ENCODE measurements around the gene METTL16.

METTL16 gene

DNA sequence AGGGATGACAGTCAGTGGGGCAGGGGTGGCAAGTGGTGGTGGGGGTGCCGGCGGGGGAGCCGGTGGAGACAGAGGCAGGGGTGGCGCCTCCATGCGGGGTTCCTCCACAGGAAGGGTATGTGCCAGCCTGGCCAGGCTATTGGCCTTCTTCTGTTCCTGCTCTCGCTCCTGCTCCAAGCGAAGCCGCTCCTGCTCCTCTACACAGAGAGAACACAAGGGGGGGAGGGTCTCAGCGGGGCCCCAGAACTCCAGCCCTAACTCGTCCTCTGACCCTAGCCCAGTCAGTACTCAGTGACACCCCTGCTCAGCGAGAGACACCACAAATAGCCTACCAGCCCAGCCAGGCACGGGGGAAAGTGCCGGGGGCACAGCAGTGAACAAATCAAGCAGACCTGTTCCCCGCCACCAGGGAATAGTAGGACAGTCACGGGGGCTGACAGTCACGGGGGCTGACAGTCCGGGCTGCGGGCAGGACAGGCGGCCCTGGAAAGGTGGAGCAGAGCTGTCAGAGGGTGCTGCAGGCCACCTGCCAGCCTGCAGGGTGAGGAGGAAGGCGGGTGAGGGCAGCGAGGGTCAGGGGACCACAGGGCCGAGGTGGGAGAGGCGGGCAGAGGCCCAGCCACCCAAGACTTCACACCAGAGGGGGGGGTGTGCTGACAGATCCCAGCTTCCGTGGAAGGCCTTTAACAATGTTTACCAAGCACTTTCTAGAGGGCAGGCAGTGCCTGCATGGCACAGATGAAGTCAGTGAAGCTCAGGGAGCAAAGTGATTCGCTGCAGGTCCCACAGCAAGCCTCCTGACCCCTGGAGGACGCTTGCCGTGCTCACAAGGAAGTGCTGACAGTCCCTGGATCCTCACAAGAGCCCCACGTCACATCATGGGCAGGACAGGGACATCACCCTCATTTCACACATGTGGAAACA lies 116.2 kb downstream of the METTL16 start:
- DNase-seq (ENCODE audit: low read depth), result no peak

GRCh38 chr17:2394775-2395201 lies 116.9 kb downstream of the METTL16 start:
- no peak for DNase-seq (ENCODE audit: low read depth)

DNA sequence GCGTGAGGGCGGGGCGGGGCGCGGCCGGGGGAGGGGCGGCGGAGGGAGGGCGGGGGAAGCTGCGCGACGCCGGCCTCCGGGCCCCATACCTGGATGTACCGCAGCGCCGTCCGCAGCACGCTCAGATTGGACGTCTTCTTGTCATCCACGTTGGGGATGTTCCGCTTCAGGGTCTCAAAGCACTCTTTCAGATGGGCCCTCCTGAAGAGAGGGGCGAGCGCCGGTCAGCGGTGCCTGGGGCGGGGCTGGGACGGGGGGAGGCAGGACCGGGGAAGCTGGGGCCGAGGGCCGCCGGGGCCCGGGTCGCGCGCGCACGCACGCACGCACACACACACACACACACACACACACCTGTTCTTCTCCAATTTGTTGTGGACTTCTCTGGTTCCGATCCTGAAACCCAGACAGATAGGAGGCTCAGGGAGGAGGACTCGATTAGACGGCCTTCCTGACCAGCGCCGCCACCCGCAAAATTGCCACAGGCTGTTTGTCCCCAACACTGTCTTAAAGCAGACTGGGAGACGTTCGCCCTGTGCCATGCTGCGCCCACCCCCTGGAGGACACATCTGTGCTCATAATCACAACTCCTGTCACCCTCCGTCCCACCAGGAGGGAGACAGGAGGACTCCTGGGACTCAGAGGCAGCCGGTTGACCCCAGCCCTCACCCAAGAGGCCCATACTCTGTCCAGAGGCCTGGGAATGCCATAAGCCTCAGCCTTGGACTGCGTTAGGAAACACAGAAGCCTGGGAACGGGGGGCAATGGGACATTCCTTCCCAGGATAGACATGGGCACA lies 117.5 kb downstream of the METTL16 start:
- no peak for DNase-seq (ENCODE audit: low read depth)

DNA sequence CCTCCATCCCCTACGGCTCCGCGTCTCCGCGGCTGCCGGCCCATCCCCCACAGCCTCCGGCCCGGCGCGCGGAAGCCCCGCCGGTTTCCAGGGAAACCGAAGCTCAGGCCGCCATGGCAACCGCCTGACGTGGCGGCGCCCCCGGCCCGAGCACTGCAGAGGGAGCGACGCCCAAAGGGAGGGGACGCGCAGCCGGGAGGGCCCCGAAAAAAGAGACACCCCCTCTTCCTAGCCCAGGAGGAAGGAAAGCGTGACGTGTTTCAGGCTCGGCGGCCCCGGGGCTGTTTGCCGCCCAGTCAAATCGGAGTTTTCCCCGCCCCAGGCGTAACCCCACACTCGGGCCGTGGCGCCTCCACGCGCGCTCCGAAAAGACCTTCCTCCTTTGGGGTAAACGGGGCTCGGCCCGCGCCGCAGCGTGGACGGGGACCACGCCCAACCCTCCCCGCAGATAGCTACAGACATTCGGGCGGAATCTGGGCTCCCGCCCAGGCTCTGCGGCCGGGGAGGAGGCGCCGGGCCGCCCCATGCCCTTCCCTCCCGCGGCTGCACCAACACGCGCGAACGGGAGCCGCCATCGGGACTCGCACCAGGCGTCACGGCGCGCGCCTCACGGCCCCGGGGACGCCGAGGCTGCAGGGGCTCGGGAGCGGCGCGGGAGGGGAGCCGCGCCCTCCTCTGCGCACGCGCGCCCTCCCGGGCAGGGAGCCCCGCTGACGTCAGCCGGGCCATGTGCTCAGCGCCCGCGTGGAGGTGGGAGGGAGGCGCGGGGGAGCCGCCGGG lies 118.3 kb downstream of the METTL16 start:
- no peak for DNase-seq (ENCODE audit: low read depth)

- no peak for DNase-seq (ENCODE audit: low read depth)
Measured at GRCh38 chr17:2392252-2393173, 119.2 kb downstream of the METTL16 start.

DNA sequence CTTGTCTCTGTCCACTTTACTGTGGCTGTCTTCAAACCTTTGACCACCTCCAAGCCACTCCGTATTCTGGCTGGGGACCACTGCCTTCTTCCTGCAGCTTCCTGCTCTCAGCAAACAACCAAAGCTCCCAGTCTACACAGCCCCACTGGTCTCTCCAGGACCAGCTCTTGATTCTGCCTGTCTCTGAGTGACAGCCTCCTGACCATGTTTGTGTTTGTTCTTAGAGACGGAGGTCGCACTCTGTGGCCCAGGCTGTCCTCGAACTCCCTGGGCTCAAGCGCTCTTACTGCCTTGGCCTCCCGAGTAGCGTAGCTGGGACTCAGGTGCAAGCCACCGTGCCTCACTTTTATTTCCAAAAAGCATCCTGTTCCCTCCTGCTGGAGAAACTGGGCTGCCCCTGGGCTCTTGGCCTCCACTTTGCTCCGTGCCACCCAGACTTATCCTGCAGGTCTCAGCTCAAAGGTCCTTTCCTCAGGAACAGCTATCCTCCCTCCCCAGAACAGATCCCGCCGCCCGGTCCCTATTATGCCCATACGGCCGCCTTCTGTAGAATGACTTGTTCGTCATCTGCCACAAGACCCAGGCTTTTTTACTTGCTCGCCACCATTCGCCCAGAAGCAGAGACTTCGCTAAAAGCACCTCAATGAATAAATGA lies 120.0 kb downstream of the METTL16 start:
- no peak for DNase-seq (ENCODE audit: low read depth)

GRCh38 chr17:2390199-2390836 lies 121.4 kb downstream of the METTL16 start:
- no peak for DNase-seq (ENCODE audit: low read depth)

DNA sequence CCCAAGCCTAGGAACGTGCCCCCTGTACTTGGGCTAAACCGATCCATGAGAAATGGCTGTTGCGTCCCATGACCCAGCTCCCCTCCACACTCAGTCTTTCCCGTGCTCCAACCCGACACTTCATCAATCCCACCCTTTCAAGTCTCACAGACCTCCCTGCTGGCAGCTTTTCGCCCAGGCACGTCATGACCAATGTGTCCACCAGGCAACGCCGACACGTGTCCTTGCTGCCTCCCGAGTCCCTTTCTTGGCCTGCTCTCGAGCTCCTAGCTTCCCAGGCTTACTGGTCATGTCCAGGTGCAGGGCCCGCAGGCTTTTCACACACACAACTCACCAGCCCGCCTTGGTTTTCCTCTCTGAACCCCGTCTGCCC lies 123.0 kb downstream of the METTL16 start:
- no peak for DNase-seq (ENCODE audit: low read depth)

DNA sequence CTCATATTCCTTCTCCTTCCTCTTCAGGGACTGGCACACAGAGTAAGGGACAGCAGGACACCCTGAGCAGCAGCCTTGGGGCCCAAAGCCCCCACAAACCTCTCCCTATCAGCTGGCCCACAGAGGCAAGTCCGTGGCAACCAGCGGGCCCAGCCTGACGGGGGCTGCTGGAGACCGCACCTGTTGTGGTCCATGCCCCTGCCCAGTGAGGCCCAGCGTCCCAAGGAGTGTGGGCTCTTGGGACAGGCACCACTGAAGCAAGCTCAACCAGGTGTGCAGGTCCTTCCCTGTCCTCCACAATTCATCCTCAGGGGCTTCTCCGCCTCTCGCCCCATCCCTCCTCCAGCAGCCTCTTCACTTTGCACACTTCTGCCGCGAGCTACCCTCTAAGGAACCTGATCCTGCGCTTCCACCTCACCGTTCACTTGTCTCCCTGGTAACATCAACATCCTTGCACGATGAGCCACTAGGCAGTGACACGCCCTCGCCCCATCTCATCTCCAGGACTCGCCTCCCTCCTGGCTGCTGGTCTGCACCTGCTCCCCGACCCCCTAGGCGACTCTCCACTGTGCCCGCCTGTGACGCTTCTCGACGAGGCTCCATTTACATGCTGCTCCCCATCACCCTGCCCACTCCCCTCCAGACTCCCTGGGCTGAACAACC lies 123.5 kb downstream of the METTL16 start:
- no peak for DNase-seq (ENCODE audit: low read depth)

DNA sequence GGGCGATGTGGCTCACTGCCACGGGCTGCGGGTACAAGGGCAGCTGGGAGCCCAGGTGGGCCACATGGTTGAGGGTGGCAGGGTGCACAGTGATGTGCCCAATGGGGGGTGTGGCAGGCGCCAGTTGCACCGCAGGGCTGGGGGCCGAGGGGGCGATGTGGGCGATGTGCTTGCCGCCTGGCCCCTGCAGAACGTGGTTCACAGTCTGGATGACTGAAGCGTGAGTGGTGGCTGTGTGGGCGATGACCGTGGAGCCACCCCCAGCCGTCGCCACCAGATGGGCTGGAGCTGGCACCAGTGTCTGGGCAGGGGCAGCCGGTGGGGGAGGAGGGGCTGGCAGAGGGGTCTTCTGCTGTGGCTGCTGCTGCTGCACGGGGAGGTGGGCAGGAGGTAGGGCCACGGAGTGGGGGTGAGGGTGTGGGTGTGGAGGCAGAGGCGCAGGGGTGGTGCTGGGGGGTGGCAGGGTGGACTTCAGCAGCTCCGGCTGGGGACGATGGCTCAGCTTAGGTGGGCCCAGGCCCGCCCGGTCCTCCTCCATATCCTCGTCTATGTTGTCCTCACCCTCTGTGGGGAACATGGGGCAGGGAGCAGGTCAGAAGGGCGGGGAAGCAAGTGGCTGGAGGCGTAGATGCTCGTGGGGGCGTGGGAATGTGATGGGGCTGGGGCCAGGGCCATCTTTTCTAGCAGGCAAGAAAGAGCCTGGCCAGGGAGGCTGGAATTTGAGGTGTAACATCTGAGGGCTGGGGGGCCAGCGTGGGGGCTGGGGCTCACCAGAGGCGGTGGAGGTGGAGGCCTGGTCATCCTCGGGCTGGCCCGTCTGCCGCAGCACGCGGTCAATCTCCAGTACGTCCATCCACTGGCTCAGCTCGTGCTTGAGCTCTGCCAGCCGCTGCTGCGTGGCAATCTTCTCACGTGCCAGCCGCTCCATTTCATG lies 124.3 kb downstream of the METTL16 start:
- no peak for DNase-seq (ENCODE audit: low read depth)

DNA sequence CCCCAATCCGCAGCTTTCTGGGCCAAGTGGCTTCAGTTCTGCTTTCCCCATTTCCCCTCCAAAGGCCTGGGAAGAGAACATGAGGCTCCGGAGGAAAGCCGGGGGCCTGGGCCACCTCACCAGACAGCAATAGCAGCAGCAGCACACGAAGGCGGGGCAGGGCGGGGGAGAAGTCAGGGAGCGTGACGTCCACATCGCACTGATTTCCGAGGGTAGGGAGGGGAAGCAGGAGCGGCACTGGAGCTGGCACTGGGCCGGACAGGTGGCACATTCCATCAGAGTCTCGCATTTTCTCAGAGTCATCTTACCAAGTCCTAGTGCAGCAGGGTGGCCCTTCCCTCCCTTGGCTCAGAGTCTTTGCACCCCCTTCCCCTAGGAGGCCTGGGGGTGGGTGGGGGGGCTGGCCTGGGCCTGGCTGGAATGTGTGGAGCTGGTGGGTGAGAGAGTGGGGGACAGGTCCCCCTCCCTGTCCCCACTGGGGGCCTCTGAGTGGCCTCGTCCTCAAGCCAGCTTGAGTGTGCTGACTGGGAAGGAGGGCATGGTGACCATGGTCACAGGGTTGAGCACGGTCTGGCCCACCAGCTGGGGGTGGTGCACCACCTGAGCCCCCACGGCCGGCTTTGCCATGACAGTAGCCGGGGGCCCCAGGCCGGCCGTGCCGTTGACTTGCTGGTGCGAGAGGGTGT lies 125.1 kb downstream of the METTL16 start:
- no peak for DNase-seq (ENCODE audit: low read depth)

DNA sequence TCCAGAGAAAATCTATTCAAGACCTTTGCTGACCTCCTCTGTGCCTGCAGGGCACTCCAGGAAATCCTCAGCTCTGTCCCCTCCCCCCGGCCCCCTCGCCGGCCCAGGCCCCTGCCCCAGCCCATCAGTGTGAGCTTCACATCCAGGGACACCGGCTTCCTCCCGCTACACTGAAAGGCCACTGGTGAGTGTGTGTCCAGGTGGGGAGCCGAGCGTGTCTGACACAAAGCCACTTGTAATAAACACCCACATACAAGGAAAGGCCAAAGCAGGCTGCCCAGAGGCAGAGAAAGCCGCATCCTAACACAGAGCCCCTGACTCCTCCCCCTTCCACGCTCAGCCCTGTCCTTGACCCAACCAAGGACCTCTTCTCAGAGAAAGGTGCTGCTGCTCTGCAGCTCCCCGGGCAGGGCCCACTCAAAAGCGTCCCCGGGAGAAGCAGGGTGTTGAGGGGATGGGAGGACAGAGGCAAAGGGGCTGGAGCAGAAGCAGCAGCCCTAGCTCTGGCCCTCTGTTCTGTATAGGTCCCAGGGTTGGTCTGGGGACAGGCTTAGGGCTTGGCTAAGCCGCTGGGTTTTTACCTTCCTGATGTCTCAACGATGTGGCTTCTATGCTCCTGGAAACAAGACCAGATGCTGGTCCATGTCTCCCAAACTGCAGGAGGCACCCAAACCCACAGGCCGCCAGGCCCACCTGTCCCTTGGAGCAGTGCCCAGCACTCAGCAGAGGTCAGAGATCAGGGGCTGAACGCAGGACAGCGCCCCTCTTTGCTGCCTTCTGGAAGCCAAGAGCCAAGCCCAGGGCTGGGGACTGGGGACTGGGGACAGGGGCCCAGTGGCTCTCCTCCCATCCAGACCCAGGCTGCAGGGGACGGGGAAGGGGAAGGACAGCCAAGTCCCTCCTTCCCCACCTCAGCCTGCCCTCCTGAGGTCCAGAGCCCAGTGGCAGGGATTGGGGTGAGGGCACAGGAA lies 126.2 kb downstream of the METTL16 start:
- DNase-seq (ENCODE audit: low read depth), result no peak

GRCh38 chr17:2384439-2385127 lies 127.1 kb downstream of the METTL16 start:
- DNase-seq (ENCODE audit: low read depth), result no peak

DNA sequence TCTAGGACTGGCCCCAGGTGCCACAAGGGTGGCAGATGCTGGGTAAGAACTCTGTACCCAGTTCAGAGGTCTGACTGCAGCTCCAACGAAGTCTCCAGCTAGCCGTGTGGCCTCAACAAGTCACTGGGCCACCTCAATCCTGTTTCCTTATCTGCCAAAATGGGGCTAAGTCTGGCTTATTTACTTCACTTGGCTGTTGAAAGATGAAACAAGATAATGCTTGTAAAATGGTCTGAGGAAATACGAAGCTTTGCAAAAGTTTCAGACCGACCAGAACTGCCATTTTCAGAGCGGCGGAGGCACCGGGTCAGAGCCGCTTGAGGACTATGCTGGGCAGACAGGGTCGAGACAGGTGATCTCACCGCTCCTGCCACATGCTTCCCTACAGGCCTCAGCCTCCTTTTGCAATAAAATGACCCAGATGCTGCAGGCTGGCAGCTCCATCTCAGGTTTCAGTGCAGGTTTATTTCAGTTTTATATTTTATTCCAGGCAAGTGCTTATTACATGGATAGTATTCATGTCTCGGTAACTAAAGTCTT lies 128.0 kb downstream of the METTL16 start:
- no peak for DNase-seq (ENCODE audit: low read depth)

DNA sequence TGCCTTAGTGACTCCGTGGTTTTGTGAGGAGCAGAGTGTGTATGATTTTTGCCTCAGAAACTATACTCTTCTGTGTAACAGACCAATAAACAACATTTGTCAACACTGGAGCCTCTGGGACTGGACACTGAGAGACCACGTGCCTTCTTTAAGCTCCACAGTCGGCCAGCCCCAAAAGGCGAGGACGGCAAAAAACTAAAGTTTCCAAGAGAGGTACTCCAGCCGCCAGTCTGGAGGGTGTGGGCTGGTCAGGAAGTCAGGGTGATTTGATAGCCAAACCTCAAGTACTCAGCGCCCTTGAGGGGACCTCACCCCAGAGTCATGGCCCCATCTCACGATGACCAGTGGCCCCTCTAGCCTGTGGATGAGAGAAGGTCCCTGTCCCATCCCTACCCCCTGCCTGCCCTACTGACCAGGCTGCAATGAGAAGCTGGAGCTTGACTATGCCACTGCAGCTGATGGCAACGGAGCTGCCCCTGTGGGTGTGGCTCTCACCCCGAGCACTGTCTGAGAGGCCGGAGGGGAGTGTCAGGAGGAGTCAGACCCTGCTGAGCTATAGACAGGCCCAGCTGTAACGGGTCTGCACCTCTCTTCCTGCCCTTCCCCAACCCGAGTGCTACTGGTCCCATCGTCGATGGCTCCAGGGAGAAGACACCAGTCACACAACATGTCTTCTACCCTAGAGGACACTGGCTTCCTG lies 130.6 kb downstream of the METTL16 start:
- no peak for DNase-seq (ENCODE audit: low read depth)
